GM18519 (cell line): Measurements from ENCODE around the gene PDSS2.
"Not testable (repeated sequence)": the region's sequence is repeated elsewhere in the genome, so short reads cannot be mapped to it uniquely, and the experiment has no call there.

Experiments used
- ATAC-seq: cut with Tn5 transposase; IDR thresholded peaks from one replicate; pipeline ENCODE4 v1.9.1; 2021; ENCODE audit warnings: mild to moderate bottlenecking, moderate library complexity; ENCODE audit not compliant: unreplicated experiment, low FRiP score

PDSS2 gene

DNA sequence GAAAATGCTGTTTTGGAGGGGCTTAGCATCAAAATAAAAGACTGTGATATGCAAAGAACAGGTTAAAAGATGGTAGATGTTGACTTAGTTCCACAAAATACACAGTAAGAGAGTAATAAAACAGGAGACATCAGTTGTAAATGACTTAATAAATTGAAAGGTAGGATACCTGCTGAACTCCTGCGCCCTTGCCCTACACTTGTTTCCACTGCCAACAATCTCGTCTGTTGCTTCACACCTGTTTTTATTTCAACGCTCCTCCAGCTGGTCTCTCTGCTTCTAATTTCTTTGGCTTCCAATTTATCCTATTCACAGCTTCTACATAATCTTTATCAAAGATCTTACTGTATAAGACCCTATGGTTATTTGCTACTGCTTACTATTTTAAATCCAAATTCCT, 228.1 kb downstream of the PDSS2 start:
- no peak for ATAC-seq

DNA sequence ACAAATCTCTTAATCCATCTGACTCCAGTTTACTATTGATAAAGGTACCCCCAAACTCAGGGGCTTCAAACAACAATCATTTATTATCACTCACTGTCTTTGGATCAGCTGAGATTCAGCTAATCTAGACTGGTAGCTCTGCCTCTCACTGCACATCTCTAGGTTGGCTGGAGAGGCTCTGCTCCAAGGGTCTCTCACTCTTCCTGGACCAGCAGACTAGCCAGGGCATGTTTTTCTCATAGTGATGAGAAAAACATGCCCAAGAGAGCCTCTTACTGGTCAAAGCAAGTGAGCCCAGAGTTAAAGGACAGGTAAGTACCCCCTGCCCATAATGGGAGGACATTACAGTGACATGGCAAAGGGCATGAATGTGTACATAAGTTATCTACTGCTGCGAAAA, 228.9 kb downstream of the PDSS2 start:
- ATAC-seq, result no peak

DNA sequence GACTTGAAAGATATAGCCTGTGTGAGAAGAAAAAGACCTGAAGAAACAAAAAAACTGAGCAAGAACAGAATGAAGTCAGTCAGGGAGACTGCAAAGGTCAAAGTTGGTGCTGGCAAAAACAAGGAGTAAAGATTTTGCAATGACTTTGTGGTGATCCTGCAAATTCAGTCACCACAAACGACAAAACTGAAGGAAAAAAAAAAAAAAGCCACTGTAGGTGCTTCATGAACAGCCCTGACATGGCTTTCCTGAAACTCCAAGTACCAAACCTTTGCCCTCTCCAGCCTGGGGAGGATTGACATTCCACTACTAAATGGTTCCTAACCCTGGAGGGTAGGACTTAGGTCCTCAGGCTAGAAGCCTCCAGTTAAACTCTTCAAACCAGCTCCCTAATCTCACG, 229.3 kb downstream of the PDSS2 start:
- ATAC-seq, result no peak

DNA sequence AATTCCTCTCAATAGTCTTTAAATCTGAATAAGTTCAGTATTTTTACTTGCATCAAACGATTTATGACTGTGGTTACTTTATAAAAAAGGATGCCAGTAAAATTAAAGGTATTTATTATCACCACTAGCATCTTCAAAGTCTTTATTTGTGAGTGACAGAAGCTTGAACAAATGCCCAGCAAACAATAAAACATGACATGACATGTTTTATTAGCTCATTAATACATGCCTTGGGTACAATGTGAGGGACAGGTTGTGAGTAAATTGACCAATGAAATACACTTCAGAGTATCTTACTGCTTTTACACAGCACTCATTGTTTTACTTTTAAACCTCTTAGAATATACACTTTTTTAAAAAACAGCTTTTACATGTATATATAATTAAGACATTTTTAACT, 230.6 kb downstream of the PDSS2 start:
- ATAC-seq, result no peak

DNA sequence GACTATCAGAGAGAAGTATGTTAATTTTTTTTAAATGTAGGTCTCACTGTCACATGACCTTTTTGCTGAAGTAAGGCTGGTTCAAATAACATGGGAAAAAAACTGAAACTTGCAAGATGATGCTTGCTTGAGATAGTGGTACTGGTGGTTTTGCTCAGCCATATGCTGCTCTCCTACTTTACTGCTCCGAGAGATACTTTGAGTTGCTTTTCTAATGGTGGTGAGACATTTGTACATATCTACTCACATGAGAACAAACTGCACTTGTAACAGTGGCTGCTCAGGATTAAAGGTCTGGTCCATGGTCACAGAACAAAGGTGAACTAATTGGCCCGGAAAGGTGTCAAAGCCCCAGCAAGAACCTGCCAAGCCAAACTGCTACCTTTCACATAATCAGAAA, 237.8 kb downstream of the PDSS2 start:
- no peak for ATAC-seq

DNA sequence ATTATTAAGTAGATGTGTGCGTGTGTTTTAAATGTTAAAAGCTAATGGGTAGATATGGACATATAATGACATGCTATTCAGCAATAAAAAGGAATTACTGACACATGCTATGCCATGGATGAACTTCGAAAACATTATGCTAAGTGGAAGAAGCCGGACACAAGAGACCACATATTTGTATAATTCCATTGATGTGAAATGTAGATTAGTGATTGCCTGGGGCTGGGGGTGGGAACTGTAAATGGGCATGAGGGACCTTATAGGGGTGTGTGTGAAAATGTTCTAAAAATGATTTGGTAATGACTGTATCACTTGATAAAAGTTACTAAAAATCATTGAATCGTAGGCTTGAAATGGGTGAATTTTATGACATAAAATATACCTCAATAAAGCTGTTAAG, 239.5 kb downstream of the PDSS2 start:
- ATAC-seq, result no peak

DNA sequence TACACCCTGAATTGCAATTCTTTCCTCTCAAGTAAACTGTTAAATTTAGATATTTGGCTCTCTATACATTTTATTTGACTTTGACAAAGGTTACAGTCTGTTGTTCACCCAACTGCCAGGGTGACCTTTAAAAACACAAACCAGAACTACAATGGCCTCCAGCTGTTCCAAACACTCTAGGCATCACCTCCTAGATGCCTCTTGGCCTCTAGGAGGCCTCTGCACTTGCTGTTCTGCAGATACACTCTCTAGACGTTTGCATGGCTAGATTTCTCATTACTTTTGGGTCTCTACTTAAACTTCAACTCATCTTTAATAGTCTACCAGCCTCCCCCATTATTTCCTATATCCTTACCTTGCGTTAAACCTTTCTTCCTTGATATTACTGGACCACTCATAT, 241.2 kb downstream of the PDSS2 start:
- no peak for ATAC-seq

DNA sequence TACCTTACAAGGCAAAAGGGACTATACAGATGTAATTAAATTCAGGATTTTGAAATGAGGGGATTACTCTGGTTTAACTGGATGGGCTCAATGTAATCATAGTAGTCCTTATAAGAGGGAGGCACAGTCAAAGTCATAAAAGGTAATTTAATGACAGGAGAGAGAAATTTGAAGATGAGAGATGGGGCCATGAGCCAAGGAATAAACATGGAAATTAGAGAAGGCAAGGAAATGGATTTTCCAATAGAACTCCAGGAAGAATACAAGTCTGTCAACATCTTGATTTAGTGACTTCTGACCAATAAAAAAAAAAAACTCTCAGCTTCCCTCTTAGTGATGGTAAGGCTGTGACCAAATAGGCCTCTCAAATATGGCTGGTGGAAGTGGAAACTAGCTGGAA, 242.1 kb downstream of the PDSS2 start:
- no peak for ATAC-seq

DNA sequence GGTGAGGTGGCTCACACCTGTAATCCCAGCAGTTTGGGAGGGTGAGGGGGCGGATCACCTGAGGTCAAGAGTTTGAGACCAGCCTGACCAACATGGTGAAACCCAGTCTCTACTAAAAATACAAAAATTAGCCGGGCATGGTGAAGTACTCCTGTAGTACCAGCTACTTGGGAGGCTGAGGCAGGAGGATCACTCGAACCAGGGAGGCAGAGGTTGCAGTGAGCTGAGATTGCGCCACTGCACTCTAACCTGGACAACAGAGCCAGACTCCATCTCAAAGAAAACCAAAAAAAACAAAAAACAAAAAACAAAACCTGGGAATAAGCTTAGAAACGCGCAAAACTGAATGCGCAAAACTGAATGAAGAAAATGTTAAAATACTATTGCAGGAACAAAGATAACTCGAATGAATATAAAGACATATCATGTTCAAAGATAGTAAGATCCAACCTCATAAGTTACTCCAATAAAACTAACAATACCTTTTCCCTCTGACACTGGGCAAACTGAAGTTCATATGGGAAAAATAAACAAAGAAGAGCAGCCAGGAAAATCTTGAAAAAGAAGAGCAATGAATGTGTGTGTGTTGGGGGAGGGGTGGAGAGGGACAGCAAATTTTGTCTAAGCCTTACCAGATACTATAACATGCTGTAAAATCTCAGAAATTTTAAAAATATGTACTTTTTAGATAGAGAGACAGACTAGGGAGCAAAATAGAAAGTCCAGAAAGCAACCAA, 243.0 kb downstream of the PDSS2 start:
- ATAC-seq, result no peak

DNA sequence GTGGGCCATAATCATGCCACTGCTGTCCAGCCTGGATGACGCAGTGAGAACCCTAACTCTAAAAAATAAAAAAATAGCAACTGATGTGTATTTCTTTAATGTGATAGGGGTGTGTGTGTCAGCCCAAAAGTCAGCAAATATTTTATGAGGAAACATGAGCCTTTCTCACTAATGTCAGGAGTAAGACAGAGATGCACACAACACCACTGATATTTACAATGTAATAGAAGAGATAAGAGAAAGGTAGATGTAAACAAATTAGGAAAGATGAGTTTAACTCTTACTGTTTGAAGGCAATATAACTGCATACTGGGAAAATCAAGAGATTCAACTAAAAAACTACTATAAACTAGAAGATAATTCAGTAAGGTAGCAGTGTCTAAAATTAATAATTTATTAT, 244.0 kb downstream of the PDSS2 start:
- no peak for ATAC-seq

DNA sequence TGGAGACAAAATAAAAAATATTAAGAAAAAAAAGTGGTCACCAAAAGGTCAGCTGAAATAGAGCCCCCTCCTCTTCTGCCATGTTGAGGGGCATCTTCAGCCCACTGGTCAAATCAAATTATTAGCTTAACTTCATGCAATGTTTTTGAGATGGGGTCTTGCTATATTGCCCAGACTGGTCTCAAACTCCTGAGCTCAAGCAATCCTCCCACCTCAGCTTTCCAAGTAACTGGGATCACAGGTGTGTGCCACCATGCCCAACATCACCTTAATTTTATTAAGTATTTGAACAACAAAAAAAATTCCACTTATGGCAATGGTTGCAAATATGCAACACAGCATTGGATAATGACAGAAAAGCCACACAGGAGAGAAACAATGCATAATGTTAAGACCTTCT, 244.7 kb downstream of the PDSS2 start:
- ATAC-seq, result no peak

DNA sequence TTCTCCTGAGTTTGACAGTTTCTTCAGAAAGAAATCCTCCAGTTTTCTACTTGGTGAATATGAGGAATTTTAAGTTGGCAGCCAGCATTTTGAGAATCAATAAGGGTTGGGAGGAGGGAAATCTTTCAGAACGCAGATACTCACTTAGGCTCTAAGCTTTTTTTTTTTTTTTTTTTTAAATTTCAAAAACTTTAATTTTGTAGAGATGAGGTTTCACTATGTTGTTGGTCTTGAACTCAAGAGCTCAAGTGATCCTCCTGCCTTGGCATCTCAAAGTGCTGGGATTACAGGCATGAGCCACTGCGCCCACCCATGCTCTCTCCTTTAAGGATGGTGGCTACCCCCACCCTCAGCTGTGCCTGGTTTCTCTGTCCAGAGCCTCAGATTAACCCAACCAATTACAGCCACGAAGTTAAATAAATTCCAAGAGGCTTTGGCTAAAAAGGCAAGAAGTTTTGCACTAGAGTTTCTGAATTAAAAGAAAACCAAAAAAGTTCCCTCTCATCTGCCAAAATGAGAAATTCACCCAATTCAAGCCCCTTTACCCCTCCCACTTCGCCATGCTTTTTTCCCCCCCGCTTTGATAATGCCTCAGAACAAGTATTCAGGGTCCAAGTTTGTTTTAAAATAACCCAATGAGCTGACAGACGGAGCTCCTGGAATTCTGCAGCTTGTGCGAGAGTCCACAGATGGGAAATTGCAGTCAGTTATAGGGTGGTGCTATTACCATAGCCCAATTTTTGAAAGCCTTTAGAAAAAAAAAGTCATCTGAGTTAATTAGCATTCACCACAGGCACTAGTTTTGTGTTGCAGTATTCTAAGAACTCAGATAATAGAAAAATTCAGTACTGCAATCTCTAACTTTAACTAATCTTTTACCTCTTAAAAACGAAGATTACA, 249.7 kb downstream of the PDSS2 start:
- no peak for ATAC-seq

DNA sequence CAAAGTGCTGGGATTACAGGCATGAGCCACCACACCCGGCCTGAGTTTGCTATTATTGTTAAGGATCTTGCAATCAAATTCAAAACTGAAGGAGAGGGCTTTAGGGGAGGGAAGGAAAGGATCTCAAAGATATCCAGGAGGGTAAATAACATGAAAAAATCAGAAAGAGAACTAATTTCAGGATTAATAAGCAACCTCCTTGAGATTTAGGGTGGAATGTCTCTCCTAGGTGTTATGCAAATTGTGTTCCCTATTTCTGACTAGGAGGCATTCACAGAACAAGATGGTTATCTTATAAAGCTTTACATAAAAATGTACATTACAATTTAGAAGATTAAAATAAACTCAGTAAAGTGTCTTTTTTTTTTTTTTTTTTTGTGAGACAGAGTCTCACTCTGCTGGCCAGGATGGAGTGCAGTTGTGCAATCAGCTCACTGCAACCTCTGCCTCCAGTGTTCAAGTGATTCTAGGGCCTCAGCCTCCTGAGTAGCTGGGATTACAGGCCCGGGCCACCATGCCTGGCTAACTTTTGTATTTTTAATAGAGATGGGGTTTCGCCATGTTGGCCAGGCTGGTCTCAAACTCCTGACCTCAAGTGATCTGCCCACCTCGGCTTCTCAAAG, 252.0 kb downstream of the PDSS2 start:
- ATAC-seq, result no peak

DNA sequence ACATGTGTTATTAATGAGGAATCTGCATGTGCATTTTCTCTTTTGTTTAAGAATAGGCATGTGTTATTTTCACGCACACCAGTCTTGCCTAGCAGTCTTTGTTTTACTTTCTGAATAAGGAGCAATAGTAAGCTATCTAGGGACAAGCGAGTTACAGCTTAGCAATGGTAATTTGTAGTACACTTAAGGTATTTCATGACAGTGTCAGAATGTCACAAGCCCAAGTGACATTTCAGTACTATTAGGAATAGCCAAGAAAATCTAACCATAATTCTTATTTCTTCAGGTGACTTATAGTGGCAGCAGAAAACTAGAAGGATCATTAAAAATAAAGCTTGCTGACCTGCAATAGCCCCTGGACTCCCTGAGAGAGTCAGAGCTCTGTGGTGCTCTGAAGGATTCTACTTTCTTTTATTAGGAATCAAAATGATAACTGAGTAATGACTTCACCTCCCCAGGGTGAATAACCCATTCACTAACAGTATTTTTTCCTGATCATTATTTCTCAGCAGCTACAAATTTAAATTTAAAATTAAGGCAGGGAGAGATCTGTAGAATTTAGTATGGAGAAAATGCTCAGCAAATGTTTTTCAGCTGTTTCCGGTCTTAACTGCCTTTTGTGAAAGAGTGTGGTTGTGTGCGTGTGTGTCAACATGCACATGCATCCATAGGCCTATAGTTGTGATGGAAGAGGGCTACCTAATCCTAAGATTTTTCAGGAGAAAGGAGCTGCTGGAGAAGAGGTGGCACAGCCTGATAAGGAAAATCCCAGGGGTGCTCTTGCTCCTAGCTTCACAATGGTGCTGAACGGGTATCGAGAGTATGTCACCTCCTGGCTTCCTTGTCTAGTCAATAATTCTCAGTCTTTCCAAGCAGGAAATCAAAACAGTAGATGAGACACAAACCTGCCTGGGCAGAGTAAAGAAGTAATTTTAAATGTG, 254.0 kb downstream of the PDSS2 start:
- no peak for ATAC-seq

DNA sequence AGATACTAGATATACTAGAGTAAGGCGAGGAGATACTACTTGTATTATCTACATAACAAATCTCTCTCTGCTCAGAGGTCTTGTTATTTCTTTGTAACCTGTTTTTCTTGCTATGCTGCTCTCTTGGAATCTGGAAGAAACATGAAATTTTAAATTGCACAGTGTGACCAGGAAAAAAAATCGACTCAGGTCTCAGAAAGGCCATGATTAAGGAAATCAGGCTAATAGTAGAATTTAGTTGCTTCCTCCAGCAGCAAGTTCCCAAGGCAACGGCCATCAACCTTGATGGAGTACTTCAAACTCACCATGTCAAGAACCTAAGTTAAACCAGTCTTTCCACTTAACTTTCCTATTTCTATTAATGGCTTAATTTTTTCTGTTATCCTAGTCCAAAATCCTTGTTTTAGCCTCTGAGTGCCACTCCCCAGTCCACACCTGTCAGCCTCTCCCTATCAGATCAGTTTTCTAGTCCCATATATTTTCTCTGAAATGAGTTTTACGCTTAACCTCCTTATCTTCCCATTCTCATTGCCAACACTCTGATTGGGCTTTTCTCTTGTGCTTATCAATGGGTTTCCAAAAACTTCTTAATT, 256.4 kb downstream of the PDSS2 start:
- ATAC-seq, result no peak

DNA sequence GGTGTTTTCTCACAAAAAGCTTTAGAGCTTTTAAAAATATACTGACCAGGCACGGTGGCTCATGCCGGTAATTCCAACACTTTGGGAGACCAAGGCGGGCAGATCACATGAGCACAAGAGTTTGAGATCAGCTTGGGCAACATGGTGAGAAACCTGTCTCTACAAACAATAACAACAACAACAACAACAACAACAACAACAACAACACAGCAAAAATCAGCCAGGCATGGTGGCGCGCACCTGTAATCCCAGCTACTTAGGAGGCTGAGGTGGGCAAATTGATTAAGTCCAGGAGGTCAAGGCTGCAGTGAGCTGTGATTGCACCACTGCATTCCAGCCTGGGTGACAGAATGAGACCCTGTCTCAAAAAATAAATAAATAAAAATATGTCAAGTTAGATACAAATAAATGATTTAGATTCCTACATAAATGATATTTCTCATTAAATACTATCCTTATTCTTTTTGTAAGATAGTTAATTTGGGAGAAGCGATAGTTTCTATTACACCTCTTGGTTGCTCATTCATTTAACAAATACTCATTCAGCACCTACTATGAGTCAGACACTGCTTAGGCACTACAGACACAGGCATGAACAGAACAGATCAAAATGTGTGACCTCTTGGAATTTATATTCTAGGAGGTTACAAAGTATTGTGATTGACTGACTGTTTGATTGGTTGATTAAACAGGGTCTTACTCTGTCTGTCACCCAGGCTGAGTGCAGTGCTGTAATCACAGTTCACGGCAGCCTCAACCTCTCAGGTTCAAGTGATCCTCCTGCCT, 260.5 kb downstream of the PDSS2 start:
- no peak for ATAC-seq

DNA sequence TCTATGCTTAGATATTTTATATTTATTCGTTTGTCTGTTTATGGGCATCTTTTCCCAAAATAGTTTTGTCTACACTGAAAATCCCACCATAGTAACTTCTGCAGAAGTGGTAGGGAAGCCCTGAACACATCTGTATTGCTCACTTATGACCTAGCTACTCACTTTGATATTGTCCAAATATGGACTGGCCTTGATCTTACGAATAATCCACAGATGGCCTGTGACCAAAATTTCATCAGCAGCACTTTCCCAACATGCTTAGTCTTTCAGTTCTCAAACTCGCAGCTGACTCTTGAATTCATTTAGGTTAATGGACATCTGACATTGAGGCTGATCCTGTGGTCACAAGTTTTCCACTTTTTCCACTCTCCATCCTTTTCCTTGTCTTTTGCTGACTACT, 263.2 kb downstream of the PDSS2 start:
- no peak for ATAC-seq

DNA sequence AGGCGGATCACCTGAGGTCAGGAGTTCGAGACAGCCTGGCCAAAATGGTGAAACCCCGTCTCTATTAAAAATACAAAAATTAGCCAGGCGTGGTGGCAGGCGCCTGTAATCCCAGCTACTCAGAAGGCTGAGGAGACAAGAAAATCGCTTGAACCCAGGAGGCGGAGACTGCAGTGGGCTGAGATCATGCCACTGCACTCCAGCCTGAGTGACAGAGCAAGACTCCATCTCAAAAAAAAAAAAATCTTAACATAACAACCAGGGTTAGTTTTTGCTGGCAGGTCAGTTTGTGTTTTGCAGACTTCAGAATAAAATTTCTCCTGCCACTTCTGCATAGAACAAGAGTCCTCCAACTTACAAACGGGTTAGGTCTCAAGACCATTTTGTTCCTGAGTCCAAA, 264.6 kb downstream of the PDSS2 start:
- not testable (repeated sequence) for ATAC-seq

DNA sequence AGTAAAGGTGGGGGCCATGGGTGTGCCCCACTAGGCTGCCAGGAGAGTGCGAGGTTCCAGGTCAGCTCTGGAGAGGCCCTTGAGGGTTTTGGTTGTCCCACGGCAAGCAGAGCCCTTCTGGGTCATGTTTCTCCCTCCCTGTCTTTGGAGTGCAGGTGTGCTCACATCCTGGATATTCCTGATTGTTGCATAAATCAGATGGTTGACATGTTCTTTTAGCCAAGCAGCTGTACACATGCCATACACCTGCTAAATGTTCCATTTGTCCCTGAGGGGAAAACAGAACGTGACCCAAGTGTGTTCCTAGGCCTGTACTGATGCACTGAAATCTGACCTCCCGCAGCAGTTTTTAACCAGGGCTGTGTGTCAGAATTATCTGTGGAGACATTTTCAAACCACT, 266.5 kb downstream of the PDSS2 start:
- no peak for ATAC-seq
